Peyer's patch (tissue), 4 donors: Measurements from ENCODE around the gene ERC2.

Source experiments
- POLR2A ChIP-seq, 2 donors: fragments of 450-650 bp; IDR thresholded peaks; one replicate each; pipeline ENCODE4 v1.5.1; 2017; ENCODE audit warnings: antibody characterized with exemption in 2 of 2, mild to moderate bottlenecking in 2 of 2, moderate library complexity in 2 of 2
- TF ChIP-seq, protein P1 (sequence below), 6 experiments: fragments of 450-650 bp in 4 of 6; fragments of 200-600 bp in 2 of 6; sonication (generic) in 1 of 6; IDR thresholded peaks; one replicate each; pipeline ENCODE4 v1.5.1; 2017 to 2019; ENCODE audit warnings: antibody characterized with exemption in 6 of 6, mild to moderate bottlenecking in 3 of 6, moderate library complexity in 1 of 6

DNA sequence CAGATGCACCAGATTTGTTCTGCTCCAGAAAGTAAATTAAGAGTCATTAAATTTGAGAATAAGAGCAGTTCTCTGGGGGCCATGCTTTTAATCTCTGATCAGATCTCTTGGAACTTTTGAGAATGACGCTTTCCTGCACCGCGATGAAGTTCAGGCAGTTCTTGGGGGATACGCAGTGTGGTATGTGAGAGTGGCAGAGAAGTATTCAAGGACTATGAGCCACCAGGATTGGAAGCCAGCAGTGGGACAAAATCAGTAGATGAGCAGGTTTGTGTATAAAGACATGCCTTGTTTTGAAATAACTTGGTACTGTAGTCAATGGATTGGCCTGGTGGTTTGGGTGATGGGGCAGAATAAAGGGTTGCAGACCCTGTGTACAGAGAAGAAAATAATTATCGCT lies 483.6 kb downstream of the ERC2 start:
- TF ChIP-seq, protein P1, sequence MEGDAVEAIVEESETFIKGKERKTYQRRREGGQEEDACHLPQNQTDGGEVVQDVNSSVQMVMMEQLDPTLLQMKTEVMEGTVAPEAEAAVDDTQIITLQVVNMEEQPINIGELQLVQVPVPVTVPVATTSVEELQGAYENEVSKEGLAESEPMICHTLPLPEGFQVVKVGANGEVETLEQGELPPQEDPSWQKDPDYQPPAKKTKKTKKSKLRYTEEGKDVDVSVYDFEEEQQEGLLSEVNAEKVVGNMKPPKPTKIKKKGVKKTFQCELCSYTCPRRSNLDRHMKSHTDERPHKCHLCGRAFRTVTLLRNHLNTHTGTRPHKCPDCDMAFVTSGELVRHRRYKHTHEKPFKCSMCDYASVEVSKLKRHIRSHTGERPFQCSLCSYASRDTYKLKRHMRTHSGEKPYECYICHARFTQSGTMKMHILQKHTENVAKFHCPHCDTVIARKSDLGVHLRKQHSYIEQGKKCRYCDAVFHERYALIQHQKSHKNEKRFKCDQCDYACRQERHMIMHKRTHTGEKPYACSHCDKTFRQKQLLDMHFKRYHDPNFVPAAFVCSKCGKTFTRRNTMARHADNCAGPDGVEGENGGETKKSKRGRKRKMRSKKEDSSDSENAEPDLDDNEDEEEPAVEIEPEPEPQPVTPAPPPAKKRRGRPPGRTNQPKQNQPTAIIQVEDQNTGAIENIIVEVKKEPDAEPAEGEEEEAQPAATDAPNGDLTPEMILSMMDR (IDR thresholded peaks at IDR 0.05): no peak
- no peak for TF ChIP-seq POLR2A (IDR thresholded peaks at IDR 0.05)
